ENCODE results near the gene MED15.
"Not testable (repeated sequence)": the region's sequence is repeated elsewhere in the genome, so short reads cannot be mapped to it uniquely, and the experiment has no call there.

The MED15 gene

DNA sequence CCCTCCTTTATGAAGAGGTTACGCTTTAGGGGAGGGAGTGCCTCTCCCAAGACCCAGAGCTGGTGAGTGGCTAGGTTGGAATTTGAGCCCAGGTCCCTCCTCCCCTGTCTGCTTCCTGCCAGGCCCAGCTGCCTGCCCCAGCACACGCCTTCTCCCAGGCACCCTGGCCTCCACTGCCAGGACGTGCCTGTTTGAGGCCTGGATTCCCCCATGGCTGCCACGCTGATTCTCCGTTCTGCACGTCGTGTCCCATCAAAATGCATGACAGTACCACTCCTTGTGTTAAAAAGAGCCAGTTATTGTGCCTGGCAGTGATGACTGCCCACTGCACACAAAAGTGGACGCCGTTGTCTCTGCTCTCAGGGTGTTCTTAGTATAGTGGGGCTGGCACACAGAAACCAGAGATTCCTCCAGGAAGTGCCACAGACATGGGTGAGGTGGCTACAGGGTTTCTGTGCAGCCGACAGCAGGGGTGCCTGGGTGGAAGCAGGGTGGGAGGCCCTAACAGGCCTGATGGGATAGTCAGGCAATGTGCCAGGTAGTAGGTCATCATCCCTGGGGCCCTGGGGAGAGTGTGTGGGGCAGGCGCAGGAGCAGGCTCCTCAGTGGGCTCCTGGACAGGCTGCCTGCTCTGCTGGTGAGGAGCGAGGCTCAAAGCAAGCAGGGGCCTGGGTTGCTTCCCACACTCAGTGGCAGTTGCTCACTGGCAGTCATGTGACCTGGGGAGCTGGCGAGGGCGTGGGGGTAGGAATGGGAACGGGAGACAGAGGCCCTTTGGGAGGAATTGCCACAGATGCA is 24.2 kb downstream of the MED15 start:
- no peak for DNase-seq (ENCODE audit: low read depth, low spot score)

GRCh38 chr22:20532256-20532993 is 25.0 kb downstream of the MED15 start:
- DNase-seq (ENCODE audit: low read depth, low spot score): no peak

DNA sequence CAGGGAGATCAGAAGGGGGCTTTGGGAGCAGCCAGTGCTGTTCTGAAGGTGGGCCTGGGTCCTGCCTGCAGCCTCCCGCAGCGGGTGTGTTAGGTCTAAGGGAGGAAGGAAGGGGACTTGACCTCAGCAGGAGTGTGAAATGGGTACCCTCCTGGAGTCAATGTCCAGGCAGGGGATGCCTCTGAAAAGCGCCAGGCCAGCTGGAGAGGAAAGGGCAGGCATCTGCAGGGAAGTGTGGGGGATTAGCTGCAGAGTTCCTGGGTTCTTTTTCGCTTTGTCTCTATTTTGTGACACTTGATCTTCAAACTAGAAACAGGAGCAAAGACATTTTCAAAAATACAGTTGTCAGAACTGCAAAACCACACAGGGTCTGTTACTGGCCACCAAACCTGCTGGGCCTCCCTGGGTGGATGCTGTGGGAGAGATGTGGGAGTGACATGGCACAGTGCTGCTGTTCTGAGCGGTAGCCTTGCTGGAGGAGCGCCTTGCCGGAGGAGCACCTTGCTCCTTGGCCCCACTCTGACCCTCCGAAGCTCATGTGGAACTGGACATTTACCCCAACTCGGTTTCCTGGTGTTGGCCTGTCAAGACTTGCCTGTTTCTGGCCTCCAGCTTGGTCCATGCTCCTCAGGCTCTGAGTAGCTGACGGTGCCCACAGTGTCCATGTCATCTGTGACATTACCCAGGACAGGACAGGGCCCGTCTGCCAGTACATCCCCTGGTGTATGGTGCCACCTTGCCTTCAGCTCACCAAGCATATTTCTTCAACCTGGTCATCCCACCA is 25.9 kb downstream of the MED15 start:
- DNase-seq (ENCODE audit: low read depth, low spot score): no peak

DNA sequence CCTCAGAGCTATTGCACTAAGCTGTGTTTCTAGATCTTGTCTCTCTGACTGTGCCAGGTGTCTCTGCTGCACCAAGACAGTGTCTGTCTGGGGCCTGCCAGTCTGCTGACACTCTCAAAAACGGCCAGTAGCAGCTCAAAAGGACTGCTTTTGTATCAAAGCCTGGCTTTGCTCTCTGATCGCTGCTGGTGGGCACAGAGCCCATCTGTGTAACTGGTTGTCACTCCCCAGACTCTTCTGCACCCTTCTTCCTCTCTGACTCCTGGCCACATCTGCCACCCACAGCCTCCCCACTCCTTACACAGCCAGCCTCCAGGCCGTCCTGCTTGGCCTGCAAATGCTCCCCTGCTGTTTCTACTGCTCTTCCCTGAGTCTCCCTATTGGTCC is 26.5 kb downstream of the MED15 start:
- no peak for DNase-seq (ENCODE audit: low read depth, low spot score)

GRCh38 chr22:20536590-20537324 is 29.3 kb downstream of the MED15 start:
- DNase-seq (ENCODE audit: low read depth, low spot score): no peak

DNA sequence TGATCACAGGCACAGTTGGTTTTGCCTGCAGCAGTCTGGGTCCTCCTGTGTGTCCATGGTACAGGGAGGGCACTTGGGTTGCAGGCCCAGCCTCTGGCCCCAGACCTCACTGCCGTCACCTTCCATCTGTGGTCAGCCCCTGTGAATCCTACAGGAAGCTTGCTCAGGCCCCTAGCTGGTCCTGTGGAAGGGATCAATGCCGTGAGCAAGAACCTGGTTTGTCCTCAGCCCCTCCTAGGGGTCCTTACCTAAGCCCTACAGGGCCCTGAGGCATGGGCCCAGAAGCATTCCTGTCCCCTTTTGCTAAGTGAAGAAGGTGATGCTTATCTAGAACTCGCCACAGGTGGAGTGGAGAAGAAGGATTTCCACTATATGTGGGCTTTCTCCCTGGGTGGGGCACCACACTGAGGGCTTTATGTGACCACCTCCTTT is 29.9 kb downstream of the MED15 start:
- no peak for DNase-seq (ENCODE audit: low read depth, low spot score)

GRCh38 chr22:20537983-20538382 is 30.6 kb downstream of the MED15 start:
- no peak for DNase-seq (ENCODE audit: low read depth, low spot score)

DNA sequence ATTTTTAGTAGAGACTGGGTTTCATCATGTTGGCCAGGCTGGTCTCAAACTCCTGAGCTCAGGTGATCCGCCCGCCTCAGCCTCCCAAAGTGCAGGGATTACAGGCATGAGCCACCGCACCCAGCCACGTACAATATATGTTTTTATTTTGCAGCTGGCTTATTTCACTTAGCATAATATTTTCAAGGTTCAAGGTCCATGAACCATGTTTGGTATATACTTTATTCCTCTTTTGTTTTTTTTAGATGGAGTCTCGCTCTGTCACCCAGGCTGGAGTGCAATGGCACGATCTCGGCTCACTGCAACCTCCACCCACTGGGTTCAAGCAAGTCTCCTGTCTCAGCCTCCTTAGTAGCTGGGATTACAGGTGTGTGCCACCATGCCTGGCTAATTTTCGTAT is 31.5 kb downstream of the MED15 start:
- not testable (repeated sequence) for DNase-seq (ENCODE audit: low read depth, low spot score)

- DNase-seq (ENCODE audit: low read depth, low spot score): no peak
Measured at GRCh38 chr22:20542055-20542454, 34.6 kb downstream of the MED15 start.

GRCh38 chr22:20542736-20543135 is 35.3 kb downstream of the MED15 start:
- DNase-seq (ENCODE audit: low read depth, low spot score): no peak

GRCh38 chr22:20545318-20545634 is 37.9 kb downstream of the MED15 start:
- not testable (repeated sequence) for DNase-seq (ENCODE audit: low read depth, low spot score)

DNA sequence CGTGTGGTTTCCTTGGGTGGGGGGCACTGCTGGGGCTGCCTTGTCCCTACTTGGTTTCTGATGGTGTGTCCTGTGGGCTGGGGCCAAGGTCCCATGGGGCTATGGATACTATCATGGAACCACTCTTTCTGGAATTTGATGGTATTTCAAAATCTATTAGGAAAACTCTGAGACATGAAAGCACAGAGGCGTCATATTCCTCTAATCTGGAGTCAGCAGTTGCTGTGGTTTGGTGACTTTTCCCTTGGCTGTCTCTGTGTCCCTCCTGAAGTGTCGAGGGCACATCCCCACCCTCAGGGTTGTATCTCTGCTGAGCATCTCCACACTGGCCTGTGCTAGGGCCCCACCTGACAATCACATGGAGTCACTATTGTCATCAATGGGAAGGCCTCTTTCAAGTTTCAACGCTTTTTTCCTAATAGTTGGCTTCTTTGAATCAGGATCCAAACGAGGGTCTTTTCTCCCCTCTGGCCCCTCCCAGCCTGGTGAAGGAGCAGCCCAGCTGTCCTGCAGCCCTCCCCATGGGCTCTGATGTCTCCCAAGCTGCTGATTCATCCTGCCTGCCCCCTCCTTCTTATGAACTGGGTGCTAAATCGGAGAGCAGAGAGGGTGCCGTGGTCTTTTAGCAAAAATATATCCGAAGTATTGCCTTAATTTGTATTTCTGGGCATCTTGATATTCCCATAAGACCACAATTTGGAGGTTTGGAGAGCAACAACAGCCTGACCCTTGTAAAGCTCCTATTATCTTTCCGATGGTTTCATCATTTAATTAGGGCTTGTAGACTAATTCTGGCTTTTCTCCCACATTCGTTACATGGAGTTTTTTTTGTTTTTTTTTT is 38.5 kb downstream of the MED15 start:
- no peak for DNase-seq (ENCODE audit: low read depth, low spot score)

GRCh38 chr22:20546541-20546950 is 39.1 kb downstream of the MED15 start:
- DNase-seq (ENCODE audit: low read depth, low spot score): no peak

- no peak for DNase-seq (ENCODE audit: low read depth, low spot score)
Measured at GRCh38 chr22:20547029-20547428, 39.6 kb downstream of the MED15 start.

GRCh38 chr22:20548806-20549205 is 41.4 kb downstream of the MED15 start:
- DNase-seq (ENCODE audit: low read depth, low spot score): no peak

GRCh38 chr22:20549232-20549841 is 41.9 kb downstream of the MED15 start:
- no peak for DNase-seq (ENCODE audit: low read depth, low spot score)

GRCh38 chr22:20550057-20550817 is 42.8 kb downstream of the MED15 start:
- DNase-seq (ENCODE audit: low read depth, low spot score): no peak

GRCh38 chr22:20550851-20551744 is 43.7 kb downstream of the MED15 start:
- DNase-seq (ENCODE audit: low read depth, low spot score): no peak

All from activated naive CD8-positive, alpha-beta T cell treated with anti-CD3 and anti-CD28 coated beads, Interleukin-2, amount 50 U/mL, for 16 hours (primary cell).